ENCODE data around the gene WNT3.

DNA sequence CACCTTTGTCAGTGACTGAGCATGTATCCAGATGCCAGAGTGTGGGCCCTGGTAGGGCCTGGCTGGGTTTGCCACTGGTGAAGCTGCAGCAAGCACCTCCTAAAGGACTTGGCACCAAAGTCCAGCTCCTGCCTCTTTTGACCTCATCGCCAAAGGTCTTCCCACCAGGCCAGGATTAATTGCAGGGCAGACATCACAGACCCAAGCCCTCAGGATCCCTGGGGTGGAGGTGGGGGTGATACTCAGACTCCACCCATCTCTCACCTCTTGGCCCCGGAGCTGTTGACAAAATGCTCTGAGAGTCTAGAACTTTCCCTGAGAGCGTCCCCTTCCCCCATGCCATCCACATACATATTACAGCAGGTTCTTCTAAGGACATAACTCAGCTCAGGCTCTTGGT is 4.6 kb downstream of the WNT3 start:
- no peak for TF ChIP-seq POLR2A (IDR thresholded peaks at IDR 0.05)
- TF ChIP-seq, protein P1, sequence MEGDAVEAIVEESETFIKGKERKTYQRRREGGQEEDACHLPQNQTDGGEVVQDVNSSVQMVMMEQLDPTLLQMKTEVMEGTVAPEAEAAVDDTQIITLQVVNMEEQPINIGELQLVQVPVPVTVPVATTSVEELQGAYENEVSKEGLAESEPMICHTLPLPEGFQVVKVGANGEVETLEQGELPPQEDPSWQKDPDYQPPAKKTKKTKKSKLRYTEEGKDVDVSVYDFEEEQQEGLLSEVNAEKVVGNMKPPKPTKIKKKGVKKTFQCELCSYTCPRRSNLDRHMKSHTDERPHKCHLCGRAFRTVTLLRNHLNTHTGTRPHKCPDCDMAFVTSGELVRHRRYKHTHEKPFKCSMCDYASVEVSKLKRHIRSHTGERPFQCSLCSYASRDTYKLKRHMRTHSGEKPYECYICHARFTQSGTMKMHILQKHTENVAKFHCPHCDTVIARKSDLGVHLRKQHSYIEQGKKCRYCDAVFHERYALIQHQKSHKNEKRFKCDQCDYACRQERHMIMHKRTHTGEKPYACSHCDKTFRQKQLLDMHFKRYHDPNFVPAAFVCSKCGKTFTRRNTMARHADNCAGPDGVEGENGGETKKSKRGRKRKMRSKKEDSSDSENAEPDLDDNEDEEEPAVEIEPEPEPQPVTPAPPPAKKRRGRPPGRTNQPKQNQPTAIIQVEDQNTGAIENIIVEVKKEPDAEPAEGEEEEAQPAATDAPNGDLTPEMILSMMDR (IDR thresholded peaks at IDR 0.05), result no peak

Data from Peyer's patch (tissue), 4 donors.